A549 (cell line): ENCODE measurements around the gene DRC7.

Source experiments
- CTCF ChIP-seq: fragments of >200 bp; sonication (Bioruptor Twin); formaldehyde crosslinking; IDR thresholded peaks from 3 replicates; pipeline ENCODE4 v1.5.1; 2016
- RNF2 ChIP-seq: fragments of 200-600 bp; sonication (generic); IDR thresholded peaks from 2 replicates; pipeline ENCODE4 v1.6.1; 2016; ENCODE audit warnings: low read depth, mild to moderate bottlenecking, antibody characterized with exemption, moderate library complexity, borderline replicate concordance
- SMC3 ChIP-seq: fragments of >200 bp; sonication (Bioruptor Twin); formaldehyde crosslinking; IDR thresholded peaks from 3 replicates; pipeline ENCODE4 v1.6.1; 2018; ENCODE audit warnings: inconsistent platforms

- TF ChIP-seq SMC3 (no peak), CTCF (no peak), RNF2 (no peak)
Observed at GRCh38 chr16:57664662-57665025, 30.0 kb upstream of the DRC7 start.
